Measurements from ENCODE around the gene PTPN9. TPM values are rescaled to one million over a fixed set of nuclear protein-coding genes. Genes with fewer than 3 reads are reported as not detected.

PTPN9 gene
- total and polyA plus RNA-seq, 2 of the 13 experiments (the other 11 are each of a cell fraction or from before 2014, with no cell fraction given) = 16.6 to 19.9 TPM

GRCh38 chr15:75625542-75626347, 46.6 kb upstream of the PTPN9 start, which contains the start of gene SNUPN (continued):
- no peak for TF ChIP-seq ZUFSP (CRISPR knock-in tag; IDR thresholded peaks at IDR 0.05; ENCODE audit: borderline replicate concordance)
- no peak for TF ChIP-seq LRRFIP1 (CRISPR knock-in tag; conservative IDR thresholded peaks at IDR 0.05)
- no peak for TF ChIP-seq RAD51 (IDR thresholded peaks at IDR 0.05; ENCODE audit: borderline replicate concordance)
- no peak for TF ChIP-seq SCMH1 (CRISPR knock-in tag; IDR thresholded peaks at IDR 0.05; ENCODE audit: borderline replicate concordance)
- peak; percentile 7; the same call in 1 of the 2 replicates for TF ChIP-seq FOXA3 (CRISPR knock-in tag; IDR thresholded peaks at IDR 0.05)
- TF ChIP-seq SALL2 (CRISPR knock-in tag; IDR thresholded peaks at IDR 0.05) = peak; percentile 51; the same call in 1 of the 2 replicates
- TF ChIP-seq ZNF318 (CRISPR knock-in tag; IDR thresholded peaks at IDR 0.05) = 0 out of 2 replicates have a peak, but pooled peaks have one; percentile 38
- TF ChIP-seq TMF1 (CRISPR knock-in tag; IDR thresholded peaks at IDR 0.05; ENCODE audit: low read depth) = 0 out of 2 replicates have a peak, but pooled peaks have one; percentile 1
- peak; percentile 67 for TF ChIP-seq TBX3 (IDR thresholded peaks at IDR 0.05; ENCODE audit: borderline replicate concordance)
- TF ChIP-seq ZNF740 (CRISPR knock-in tag; IDR thresholded peaks at IDR 0.05) = no peak
- no peak for TF ChIP-seq ZNF282 (IDR thresholded peaks at IDR 0.05; ENCODE audit: partially characterized antibody)
- TF ChIP-seq CREB1 (IDR thresholded peaks at IDR 0.05) = peak; percentile 39; the same call in 1 of the 2 replicates
- no peak for TF ChIP-seq CREB1 (CRISPR knock-in tag; IDR thresholded peaks at IDR 0.05)
- TF ChIP-seq DBP (CRISPR knock-in tag; IDR thresholded peaks at IDR 0.05; ENCODE audit: not compliant biosample characterization) = no peak

All from HepG2 (cell line).